ENCODE measurements around the gene PRSS35.

DNA sequence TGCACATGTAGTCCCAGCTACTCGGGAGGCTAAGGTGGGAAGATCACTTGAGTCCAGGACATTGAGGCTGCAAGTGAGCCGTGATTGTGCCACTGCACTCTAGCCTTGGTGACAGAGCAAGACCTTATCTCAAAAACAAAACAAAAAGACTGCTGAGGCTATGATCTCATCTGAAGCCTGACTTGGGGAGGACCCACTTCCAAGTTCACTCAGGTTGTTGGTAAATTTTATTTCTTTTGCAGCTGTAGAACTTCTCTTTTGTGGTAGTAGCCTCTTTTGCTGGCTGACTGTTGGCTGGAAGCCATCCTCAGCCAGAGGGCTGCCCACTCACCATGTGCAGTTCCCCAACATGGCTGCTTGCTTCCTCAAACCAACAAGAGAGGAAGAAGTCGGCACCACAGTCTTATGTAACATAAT, 44.7 kb upstream of the PRSS35 start:
- TF ChIP-seq, protein P1, sequence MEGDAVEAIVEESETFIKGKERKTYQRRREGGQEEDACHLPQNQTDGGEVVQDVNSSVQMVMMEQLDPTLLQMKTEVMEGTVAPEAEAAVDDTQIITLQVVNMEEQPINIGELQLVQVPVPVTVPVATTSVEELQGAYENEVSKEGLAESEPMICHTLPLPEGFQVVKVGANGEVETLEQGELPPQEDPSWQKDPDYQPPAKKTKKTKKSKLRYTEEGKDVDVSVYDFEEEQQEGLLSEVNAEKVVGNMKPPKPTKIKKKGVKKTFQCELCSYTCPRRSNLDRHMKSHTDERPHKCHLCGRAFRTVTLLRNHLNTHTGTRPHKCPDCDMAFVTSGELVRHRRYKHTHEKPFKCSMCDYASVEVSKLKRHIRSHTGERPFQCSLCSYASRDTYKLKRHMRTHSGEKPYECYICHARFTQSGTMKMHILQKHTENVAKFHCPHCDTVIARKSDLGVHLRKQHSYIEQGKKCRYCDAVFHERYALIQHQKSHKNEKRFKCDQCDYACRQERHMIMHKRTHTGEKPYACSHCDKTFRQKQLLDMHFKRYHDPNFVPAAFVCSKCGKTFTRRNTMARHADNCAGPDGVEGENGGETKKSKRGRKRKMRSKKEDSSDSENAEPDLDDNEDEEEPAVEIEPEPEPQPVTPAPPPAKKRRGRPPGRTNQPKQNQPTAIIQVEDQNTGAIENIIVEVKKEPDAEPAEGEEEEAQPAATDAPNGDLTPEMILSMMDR (conservative IDR thresholded peaks at IDR 0.05 in 1 of 2, IDR thresholded peaks at IDR 0.05 in 1 of 2; ENCODE audit: low read depth in 1 of 2, low read length in 2 of 2): no peak
- TF ChIP-seq EZH2 (IDR thresholded peaks at IDR 0.05; ENCODE audit: low read length, missing control alignments): no peak

Data from fibroblast of lung (primary cell).